ENCODE measurements around the gene KCNN4. TPM values are rescaled to one million over a fixed set of nuclear protein-coding genes. Genes with fewer than 3 reads are reported as not detected.
"Not testable (repeated sequence)": the region's sequence is repeated elsewhere in the genome, so short reads cannot be mapped to it uniquely, and the experiment has no call there.

Gene KCNN4
- total RNA-seq, 1 donor from 2014 or later = 0.38 TPM

GRCh38 chr19:43820098-43820883 lies 39.5 kb upstream of the KCNN4 start:
- intact Hi-C loops (cut with micrococcal nuclease) = no loop called here
- peak overlapping the region; percentile 70 for H3K4me3 ChIP-seq

GRCh38 chr19:43818500-43818899 lies 37.7 kb upstream of the KCNN4 start:
- intact Hi-C loops (cut with micrococcal nuclease) = no loop called here
- Histone ChIP-seq H3K27ac (replicated peaks) (no peak overlapping the region), H3K9me3 (replicated peaks) (no peaks in the 10 kb centered on the region), H3K4me1 (peaks cover 12% of the 10 kb centered on the region), H3K36me3 (no peaks in the 10 kb centered on the region), H3K27me3 (ENCODE audit: low read depth) (no peaks in the 10 kb centered on the region), H3K4me3 (no peak overlapping the region)
- no peak for DNase-seq
- TF ChIP-seq CTCF (IDR thresholded peaks at IDR 0.05; ENCODE audit: borderline replicate concordance) = no peak

More at GRCh38 chr19:43820098-43820883, 39.5 kb upstream of the KCNN4 start:
- TF ChIP-seq CTCF (IDR thresholded peaks at IDR 0.05; ENCODE audit: borderline replicate concordance) = no peak
- no peaks in the 10 kb centered on the region for H3K9me3 ChIP-seq (replicated peaks)
- H3K27me3 ChIP-seq (ENCODE audit: low read depth) = no peaks in the 10 kb centered on the region
- H3K4me1 ChIP-seq = peaks cover 12% of the 10 kb centered on the region
- peak; percentile 54 for DNase-seq
- H3K27ac ChIP-seq (replicated peaks) = no peak overlapping the region
- H3K36me3 ChIP-seq = no peaks in the 10 kb centered on the region

DNA sequence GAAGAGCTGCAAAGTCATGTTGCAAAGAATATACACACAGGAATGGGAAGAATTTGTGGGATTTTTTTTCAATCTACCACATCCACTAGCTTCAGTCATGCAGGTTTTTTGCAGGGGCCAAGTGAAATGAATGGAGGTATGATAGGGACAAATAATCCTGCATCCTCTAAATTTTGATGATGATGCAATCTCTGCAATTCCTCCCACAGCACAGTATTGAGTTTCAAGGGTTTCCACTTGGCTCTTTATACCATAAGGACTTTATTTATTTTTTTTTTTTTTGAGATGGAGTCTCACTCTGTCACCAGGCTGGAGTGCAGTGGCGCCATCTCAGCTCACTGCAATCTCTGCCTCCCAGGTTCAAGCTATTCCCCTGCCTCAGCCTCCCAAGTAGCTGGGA lies 36.7 kb upstream of the KCNN4 start:
- H3K4me1 ChIP-seq = peaks cover 12% of the 10 kb centered on the region
- H3K27ac ChIP-seq (replicated peaks); H3K36me3 ChIP-seq; H3K4me3 ChIP-seq; intact Hi-C loops (cut with micrococcal nuclease); H3K27me3 ChIP-seq (ENCODE audit: low read depth); H3K9me3 ChIP-seq (replicated peaks); DNase-seq: not testable (repeated sequence)

GRCh38 chr19:43814663-43815352 lies 34.0 kb upstream of the KCNN4 start:
- Histone ChIP-seq H3K4me1 (peaks cover under 1% of the 10 kb centered on the region), H3K9me3 (replicated peaks) (no peaks in the 10 kb centered on the region), H3K36me3 (no peaks in the 10 kb centered on the region), H3K4me3 (no peak overlapping the region), H3K27me3 (ENCODE audit: low read depth) (no peaks in the 10 kb centered on the region), H3K27ac (replicated peaks) (no peak overlapping the region)
- intact Hi-C loops (cut with micrococcal nuclease) = no loop called here
- no peak for DNase-seq
- TF ChIP-seq CTCF (IDR thresholded peaks at IDR 0.05; ENCODE audit: borderline replicate concordance) = no peak

DNA sequence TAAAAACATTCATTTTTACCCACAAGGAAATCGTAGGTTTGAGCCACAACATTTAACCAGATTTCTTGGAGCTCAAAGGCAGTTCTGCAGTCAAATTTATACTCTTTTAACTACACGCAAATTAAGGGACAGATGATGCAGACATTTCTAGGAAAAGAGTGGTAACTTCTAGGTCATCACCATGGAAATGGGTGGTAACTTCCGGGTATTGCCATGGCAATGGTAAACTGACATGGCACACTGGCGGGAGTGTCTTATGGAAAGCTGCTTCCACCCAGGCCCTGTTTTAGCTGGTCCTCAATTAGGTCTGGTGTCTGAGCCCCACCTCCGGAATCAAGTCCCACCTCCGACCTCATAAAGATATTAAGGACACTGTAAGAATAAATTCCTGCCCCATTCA lies 31.9 kb upstream of the KCNN4 start:
- no peak for TF ChIP-seq CTCF (IDR thresholded peaks at IDR 0.05; ENCODE audit: borderline replicate concordance)
- intact Hi-C loops (cut with micrococcal nuclease) = no loop called here
- H3K4me1 ChIP-seq = no peaks in the 10 kb centered on the region
- no peak overlapping the region for H3K27ac ChIP-seq (replicated peaks)
- DNase-seq = no peak
- peaks cover 1% of the 10 kb centered on the region for H3K27me3 ChIP-seq (ENCODE audit: low read depth)
- H3K4me3 ChIP-seq = no peak overlapping the region
- no peaks in the 10 kb centered on the region for H3K9me3 ChIP-seq (replicated peaks)
- no peaks in the 10 kb centered on the region for H3K36me3 ChIP-seq

DNA sequence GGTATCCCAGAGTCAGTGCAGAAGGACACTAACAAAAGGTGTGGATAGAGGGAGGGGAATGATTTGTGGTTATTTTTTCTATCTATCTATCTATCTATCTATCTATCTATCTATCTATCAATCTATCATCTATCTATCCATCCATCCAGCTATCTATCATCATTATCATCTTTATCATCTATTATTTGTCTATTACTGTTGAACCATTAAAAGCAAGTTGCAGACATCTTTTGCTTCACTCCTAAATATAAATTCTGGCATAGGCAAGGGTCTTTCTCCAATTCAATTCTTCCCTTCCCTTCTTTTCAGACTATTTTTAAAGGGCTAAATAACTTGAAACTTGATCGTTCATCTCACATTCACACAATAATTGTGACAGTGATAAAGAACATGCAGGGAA lies 31.5 kb upstream of the KCNN4 start:
- Histone ChIP-seq H3K9me3 (replicated peaks) (no peaks in the 10 kb centered on the region), H3K4me1 (no peaks in the 10 kb centered on the region), H3K36me3 (no peaks in the 10 kb centered on the region), H3K4me3 (no peak overlapping the region), H3K27ac (replicated peaks) (no peak overlapping the region), H3K27me3 (ENCODE audit: low read depth) (peaks cover 6% of the 10 kb centered on the region)
- no peak for TF ChIP-seq CTCF (IDR thresholded peaks at IDR 0.05; ENCODE audit: borderline replicate concordance)
- no peak for DNase-seq
- intact Hi-C loops (cut with micrococcal nuclease) = no loop called here

Data from left ventricle myocardium inferior (tissue), 1 donor.